GM12801 (cell line): ENCODE data around the gene SYDE1.

Experiments used
- TF ChIP-seq, protein P1 (sequence below): IDR thresholded peaks from one replicate; pipeline ENCODE4 v1.5.1; 2011; ENCODE audit warnings: control low read depth; ENCODE audit not compliant: insufficient read length; ENCODE audit errors: extremely low read depth

The SYDE1 gene

DNA sequence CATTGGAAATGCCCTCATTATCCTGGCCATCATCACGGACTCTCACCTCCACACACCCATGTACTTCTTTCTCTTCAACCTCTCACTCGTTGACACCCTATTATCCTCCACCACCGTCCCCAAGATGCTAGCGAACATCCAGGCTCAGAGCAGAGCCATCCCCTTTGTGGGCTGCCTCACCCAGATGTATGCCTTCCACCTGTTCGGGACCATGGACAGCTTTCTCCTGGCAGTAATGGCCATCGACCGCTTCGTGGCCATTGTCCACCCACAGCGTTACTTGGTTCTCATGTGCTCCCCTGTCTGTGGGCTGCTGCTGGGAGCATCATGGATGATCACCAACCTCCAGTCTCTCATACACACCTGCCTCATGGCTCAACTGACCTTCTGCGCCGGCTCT, 20.0 kb upstream of the SYDE1 start:
- TF ChIP-seq, protein P1, sequence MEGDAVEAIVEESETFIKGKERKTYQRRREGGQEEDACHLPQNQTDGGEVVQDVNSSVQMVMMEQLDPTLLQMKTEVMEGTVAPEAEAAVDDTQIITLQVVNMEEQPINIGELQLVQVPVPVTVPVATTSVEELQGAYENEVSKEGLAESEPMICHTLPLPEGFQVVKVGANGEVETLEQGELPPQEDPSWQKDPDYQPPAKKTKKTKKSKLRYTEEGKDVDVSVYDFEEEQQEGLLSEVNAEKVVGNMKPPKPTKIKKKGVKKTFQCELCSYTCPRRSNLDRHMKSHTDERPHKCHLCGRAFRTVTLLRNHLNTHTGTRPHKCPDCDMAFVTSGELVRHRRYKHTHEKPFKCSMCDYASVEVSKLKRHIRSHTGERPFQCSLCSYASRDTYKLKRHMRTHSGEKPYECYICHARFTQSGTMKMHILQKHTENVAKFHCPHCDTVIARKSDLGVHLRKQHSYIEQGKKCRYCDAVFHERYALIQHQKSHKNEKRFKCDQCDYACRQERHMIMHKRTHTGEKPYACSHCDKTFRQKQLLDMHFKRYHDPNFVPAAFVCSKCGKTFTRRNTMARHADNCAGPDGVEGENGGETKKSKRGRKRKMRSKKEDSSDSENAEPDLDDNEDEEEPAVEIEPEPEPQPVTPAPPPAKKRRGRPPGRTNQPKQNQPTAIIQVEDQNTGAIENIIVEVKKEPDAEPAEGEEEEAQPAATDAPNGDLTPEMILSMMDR, result no peak

DNA sequence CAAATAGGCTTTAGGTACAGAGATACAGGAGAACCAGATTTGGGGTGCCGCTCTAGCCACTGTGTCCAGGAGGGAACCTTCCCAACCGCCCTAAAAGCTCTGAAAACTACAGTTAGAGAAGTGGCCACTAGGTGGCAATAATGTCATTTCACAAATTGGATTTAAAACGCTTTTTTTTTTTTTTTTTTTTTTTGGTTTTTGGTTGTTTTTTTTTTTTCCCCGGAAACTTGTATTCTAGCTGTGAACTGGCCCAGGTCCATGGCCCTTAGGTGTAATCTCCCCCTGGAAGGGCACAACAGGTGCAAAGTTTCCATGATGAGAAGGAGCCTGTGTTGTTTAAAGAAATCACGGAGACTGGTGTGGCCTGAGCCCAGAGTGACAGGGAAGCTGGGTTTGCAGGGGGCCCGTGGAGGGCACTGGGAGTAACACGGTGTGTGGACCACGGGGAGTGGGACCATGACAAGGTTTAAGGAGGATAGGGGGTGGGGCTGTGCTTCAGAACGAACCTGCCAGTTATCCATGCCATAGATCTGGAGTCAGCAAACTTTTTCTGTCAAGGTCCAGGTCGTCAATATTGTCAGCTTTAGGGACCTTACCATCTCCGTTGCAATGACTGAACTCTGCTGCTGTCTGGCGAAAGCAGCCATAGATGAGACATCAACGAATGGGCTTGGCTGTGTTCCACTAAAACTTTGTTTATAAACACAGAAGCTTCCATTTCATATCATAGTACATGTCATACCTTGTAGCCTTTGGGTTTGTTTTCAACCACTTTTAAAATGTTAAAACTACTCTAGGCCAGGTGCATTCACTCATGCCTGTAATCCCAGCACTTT, 15.1 kb upstream of the SYDE1 start:
- TF ChIP-seq, protein P1, result no peak

DNA sequence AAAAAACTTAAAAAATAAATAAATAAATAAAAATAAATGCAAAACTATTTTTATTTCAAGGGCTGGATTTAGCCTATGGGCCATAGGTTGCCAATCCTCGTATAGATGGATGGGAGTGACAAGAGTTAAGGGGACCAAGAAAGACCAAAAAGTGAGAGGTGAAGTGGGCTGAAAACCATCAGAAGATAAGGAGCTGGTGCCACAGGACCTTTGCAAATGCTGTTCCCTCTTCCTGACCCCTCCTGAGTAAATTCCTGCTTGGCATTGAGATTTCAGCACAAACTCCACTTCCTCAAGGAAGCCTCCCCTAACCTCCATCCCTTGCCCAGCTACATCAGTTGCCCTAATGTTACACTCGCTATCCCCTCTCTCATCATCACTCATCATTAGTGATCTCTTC, 14.2 kb upstream of the SYDE1 start:
- TF ChIP-seq, protein P1, result no peak

DNA sequence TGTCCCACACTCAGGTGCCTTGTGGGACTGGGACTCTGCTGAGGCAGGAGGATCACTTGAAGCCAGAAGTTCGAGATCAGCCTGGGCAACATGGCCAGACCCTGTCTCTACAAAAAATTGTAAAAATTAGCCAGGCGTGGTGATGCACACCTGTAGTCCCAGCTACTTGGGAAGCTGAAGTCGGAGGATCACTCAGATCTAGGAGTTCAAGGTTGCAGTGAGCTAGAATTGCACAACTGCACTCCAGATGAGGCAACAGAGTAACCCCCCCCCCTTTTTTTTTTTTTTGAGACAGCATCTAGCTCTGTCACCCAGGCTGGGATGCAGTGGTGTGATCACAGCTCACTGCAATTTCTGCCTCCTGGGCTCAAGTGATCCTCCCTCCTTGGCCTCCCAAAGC, 11.0 kb upstream of the SYDE1 start:
- TF ChIP-seq, protein P1, result no peak

DNA sequence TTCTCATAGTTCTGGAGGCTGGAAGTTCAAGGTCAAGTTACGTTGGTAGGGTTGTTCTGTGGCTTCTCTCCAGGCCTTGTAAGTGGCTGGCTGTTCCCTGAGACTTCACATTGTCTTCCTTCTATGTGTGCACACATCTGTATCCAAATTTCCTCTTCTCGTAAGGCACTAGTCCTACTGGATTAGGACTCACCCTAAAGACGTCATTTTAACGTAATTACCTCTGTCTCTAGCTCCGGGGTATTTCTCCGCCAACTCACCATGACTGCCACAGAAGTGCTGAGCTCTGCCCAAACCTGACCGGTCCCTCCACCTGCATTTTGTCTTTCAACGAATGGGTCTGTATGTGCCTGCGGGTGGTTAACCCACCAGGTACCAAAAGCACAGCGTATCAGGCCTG, 8.7 kb upstream of the SYDE1 start:
- TF ChIP-seq, protein P1, result no peak

DNA sequence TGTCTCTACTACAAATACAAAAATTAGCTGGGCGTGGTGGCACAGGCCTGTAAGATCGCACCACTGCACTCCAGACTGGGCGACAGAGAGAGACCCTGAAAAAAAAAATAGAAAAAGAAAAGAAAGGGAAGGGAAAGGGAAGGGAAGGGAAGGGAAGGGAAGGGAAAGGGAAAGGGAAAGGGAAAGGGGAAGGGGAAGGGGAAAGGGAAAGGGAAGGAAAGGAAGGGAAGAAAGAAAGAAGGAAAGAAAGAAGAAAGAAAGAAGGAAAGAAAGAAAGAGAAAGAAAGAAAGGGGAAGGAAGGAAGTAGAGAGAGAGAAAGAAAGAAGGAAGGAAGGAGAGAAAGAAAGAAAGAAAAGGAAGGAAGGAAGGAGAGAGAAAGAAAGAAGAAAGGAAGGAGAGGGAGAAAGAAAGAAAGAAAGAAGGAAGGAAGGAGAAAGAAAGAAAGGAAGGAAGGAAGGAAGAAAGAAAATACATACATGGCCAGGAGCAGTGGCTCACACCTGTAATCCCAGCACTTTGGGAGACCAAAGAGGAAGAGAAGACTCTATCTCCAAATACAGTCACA, 8.1 kb upstream of the SYDE1 start:
- TF ChIP-seq, protein P1, result no peak

DNA sequence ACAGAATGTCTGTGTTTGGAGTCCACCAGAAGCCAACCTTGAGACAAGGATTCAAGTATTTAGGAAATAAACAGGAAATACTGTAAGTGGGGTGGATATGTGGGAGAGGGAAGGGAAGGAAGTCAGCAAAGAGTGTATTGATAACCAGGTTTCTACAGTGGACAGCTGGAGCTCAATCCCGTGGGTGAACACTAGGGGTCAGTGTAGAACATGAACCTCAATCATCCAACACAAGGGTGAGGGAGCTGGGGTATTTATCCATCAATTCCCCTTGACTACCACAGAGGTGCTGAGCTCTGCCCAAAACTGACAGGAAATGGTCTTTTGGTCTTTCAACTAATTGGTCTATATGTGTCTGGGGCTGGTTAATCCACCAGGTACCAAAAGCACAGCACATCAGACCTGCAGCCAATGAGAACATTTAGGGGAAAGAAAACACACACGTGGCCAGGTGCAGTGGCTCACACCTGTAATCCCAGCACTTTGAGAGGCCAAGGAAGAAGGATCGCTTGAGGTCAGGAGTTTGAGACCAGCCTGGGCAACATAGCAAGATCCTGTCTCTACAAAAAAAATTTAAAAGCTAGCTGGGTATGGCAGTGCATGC, 5.6 kb upstream of the SYDE1 start:
- TF ChIP-seq, protein P1, result no peak
